HUES48 (cell line): ENCODE results near the gene JRKL.

Source experiments
- H3K27ac ChIP-seq: one replicate; pipeline ENCODE4 v1.7.0; 2013; ENCODE audit warnings: low read depth, low read length, inconsistent platforms
- H3K27me3 ChIP-seq: 2 replicates; pipeline ENCODE4 v1.6.1; 2013; ENCODE audit warnings: mild to moderate bottlenecking, low read length; ENCODE audit not compliant: control insufficient read depth, insufficient read depth
- H3K36me3 ChIP-seq: 2 replicates; pipeline ENCODE4 v1.6.1; 2013; ENCODE audit warnings: low read length; ENCODE audit not compliant: control insufficient read depth, insufficient read depth
- H3K4me1 ChIP-seq: 2 replicates; pipeline ENCODE4 v1.6.1; 2013; ENCODE audit warnings: mild to moderate bottlenecking, low read length; ENCODE audit not compliant: control insufficient read depth, insufficient read depth
- H3K4me3 ChIP-seq: 2 replicates; pipeline ENCODE4 v1.5.1; 2013; ENCODE audit warnings: mild to moderate bottlenecking, low read depth, low read length
- H3K9ac ChIP-seq: 2 replicates; pipeline ENCODE4 v1.6.1; 2013; ENCODE audit warnings: mild to moderate bottlenecking, low read depth, low read length, moderate library complexity
- H3K9me3 ChIP-seq: 2 replicates; pipeline ENCODE4 v1.6.1; 2013; ENCODE audit warnings: low read length; ENCODE audit not compliant: control insufficient read depth, insufficient read depth

Gene JRKL

GRCh38 chr11:96389720-96390487, at the start of gene JRKL, which contains the start of gene CCDC82:
Gene JRKL, plus strand, starts transcription at chr11:96390013. Its CDS starts 637 bp downstream, at chr11:96390650.
Gene CCDC82, minus strand, starts transcription at chr11:96389912. Its CDS starts 5,165 bp downstream, at chr11:96384747.
- H3K27ac ChIP-seq: peak within 1 kb of the TSS; percentile 96
- H3K27me3 ChIP-seq: no peaks in the 10 kb centered on the region
- H3K4me1 ChIP-seq: peaks cover 11% of the 10 kb centered on the region
- H3K9ac ChIP-seq: peak within 1 kb of the TSS; percentile 84
- H3K36me3 ChIP-seq: no peaks in the 10 kb centered on the region
- no peaks in the 10 kb centered on the region for H3K9me3 ChIP-seq
- peak within 1 kb of the TSS; percentile 90 for H3K4me3 ChIP-seq

GRCh38 chr11:96340555-96340885, 49.3 kb upstream of the JRKL start:
- H3K9ac ChIP-seq: no peak overlapping the region
- H3K27me3 ChIP-seq: peaks cover 11% of the 10 kb centered on the region
- H3K4me1 ChIP-seq: peaks cover 64% of the 10 kb centered on the region
- no peaks in the 10 kb centered on the region for H3K36me3 ChIP-seq
- no peaks in the 10 kb centered on the region for H3K9me3 ChIP-seq
- H3K4me3 ChIP-seq: no peak overlapping the region
- H3K27ac ChIP-seq: no peak overlapping the region

- Histone ChIP-seq H3K4me3 (peak overlapping the region; percentile 90), H3K4me1 (peaks cover 55% of the 10 kb centered on the region), H3K27me3 (peaks cover 11% of the 10 kb centered on the region), H3K9me3 (no peaks in the 10 kb centered on the region), H3K9ac (no peak overlapping the region), H3K27ac (no peak overlapping the region), H3K36me3 (no peaks in the 10 kb centered on the region)
These were observed 48.4 kb upstream of the JRKL start for GRCh38 chr11:96341211-96342013.

GRCh38 chr11:96342014-96342960, 47.5 kb upstream of the JRKL start:
- no peaks in the 10 kb centered on the region for H3K36me3 ChIP-seq
- peaks cover 46% of the 10 kb centered on the region for H3K4me1 ChIP-seq
- peak overlapping the region; percentile 66; the same call in 1 of the 2 replicates for H3K9ac ChIP-seq
- no peak overlapping the region for H3K27ac ChIP-seq
- H3K9me3 ChIP-seq: no peaks in the 10 kb centered on the region
- peaks cover 11% of the 10 kb centered on the region for H3K27me3 ChIP-seq
- peak overlapping the region; percentile 90 for H3K4me3 ChIP-seq

DNA sequence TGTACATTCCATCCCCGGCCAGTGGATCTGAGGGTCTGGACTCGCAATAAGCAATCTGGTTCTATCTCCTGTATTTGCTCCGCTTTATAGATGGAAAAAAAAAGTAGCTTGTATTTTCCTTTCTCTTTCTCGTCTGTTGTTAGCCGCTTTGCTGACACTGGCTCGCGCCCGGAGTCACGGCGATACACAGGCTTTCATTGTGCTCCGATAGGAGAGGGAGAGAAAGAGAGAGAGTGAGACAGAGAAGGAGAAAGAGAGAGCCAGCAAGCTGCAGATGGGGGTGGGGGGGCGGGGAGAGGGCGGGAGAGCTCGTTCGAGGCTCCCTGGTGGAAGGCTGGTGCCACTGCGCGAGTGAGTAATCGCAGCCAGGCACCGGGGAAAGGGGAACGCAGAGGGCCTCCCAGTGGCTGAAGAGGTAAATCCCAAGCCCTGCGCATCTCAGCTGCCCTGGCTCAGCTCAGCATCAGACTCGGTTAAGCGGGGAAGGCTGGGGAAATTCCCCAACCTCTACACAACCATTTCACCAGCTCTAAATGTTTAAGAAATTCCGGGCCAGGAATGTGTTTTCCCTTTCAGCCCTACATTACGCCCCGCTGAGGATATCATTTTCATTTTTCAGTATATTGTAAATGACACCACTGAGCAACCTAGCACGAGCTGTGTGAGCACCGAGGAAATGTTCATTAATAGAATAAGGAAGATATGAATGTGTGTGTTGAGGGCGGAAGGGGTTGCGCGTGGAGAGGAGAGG, 46.7 kb upstream of the JRKL start, which contains the start of gene MAML2:
Gene MAML2 (minus strand): TSS at position 235 of the 751 bp plus-strand sequence. CDS start 1,300 bp downstream, outside the sequence.
- no peaks in the 10 kb centered on the region for H3K36me3 ChIP-seq
- no peak within 1 kb of the TSS for H3K27ac ChIP-seq
- 0 out of 2 replicates have a peak, but pooled peaks cover 2% of the 10 kb centered on the region for H3K9me3 ChIP-seq
- peaks cover 11% of the 10 kb centered on the region for H3K27me3 ChIP-seq
- peak within 1 kb of the TSS; percentile 66; the same call in 1 of the 2 replicates for H3K9ac ChIP-seq
- H3K4me3 ChIP-seq: peak within 1 kb of the TSS; percentile 90
- peaks cover 39% of the 10 kb centered on the region for H3K4me1 ChIP-seq

DNA sequence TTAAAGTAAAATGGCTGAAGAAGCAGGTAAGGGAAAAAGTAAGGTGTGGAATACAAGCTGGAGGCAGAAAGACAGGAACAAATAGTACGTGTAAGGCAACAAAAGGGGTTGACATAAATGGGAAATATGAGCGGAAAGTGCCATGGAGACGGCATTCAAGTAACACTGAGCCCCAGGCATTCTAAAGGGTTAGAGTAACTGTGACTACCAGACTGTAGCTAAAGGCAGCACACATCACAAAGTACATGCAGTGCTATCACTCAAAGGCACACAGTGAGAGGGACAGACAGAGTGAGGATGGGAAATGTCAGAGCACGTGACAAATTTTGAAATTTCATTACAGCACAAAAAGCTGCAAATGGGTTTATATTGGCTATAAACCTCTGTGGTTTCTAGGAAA, 33.0 kb upstream of the JRKL start:
- Histone ChIP-seq H3K27ac (no peak overlapping the region), H3K36me3 (peaks cover 14% of the 10 kb centered on the region), H3K27me3 (no peaks in the 10 kb centered on the region), H3K9me3 (no peaks in the 10 kb centered on the region), H3K9ac (no peak overlapping the region), H3K4me3 (no peak overlapping the region), H3K4me1 (0 out of 2 replicates have a peak, but pooled peaks cover 2% of the 10 kb centered on the region)

DNA sequence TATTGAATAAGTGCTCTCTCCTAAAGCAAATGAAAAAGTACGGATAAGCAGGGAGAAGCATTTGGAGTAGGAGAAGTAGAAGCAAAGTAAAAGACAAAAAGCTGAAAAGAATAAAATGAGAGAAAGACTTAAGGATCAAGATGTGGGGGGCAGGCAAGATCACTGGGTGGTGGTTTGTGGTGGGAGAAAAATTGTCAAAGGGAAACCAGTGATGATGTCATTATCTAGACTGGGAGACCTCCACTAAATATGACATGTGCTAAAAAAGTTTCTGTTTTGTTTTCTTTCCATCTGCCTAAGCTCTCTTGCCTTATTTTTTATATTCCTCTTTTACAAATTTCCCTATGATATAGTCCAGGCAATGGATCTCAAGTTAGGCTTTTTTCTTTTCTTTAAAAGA, 32.0 kb upstream of the JRKL start:
- Histone ChIP-seq H3K4me1 (0 out of 2 replicates have a peak, but pooled peaks cover 2% of the 10 kb centered on the region), H3K9ac (no peak overlapping the region)

GRCh38 chr11:96358321-96358720, 31.5 kb upstream of the JRKL start:
- no peak overlapping the region for H3K9ac ChIP-seq
- H3K36me3 ChIP-seq: peaks cover 14% of the 10 kb centered on the region
- no peaks in the 10 kb centered on the region for H3K27me3 ChIP-seq
- no peak overlapping the region for H3K27ac ChIP-seq
- no peaks in the 10 kb centered on the region for H3K9me3 ChIP-seq
- 0 out of 2 replicates have a peak, but pooled peaks cover 2% of the 10 kb centered on the region for H3K4me1 ChIP-seq
- H3K4me3 ChIP-seq: no peak overlapping the region

More for the DNA sequence above, 32.0 kb upstream of the JRKL start:
- Histone ChIP-seq H3K27ac (no peak overlapping the region), H3K36me3 (peaks cover 14% of the 10 kb centered on the region), H3K4me3 (no peak overlapping the region), H3K9me3 (no peaks in the 10 kb centered on the region), H3K27me3 (no peaks in the 10 kb centered on the region)

DNA sequence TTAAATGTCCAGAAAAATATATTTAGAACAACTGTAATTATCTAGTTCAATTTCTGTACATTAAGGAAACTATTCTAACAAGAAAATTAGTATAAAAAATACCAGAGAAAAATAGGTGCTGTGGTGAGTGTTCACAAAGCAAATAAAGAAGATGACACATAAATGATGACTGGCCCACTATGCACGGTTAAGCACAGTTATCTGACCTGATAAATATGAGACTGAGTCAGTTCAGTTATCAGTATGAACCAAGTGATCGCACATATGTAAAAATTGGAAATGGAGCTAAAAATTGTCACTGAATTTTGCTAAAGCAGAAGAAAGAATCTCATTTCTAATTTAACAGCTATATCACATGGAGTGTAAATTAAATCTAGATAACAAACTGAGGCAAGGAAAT, 28.0 kb upstream of the JRKL start:
- H3K27ac ChIP-seq: no peak overlapping the region
- no peak overlapping the region for H3K4me3 ChIP-seq
- H3K4me1 ChIP-seq: 0 out of 2 replicates have a peak, but pooled peaks cover 1% of the 10 kb centered on the region
- no peaks in the 10 kb centered on the region for H3K9me3 ChIP-seq
- peaks cover 17% of the 10 kb centered on the region for H3K36me3 ChIP-seq
- no peak overlapping the region for H3K9ac ChIP-seq
- no peaks in the 10 kb centered on the region for H3K27me3 ChIP-seq

GRCh38 chr11:96365493-96365892, 24.3 kb upstream of the JRKL start:
- Histone ChIP-seq H3K9me3 (no peaks in the 10 kb centered on the region), H3K36me3 (0 out of 2 replicates have a peak, but pooled peaks cover 7% of the 10 kb centered on the region), H3K4me3 (no peak overlapping the region), H3K4me1 (no peaks in the 10 kb centered on the region), H3K9ac (no peak overlapping the region), H3K27me3 (no peaks in the 10 kb centered on the region), H3K27ac (no peak overlapping the region)
